GM12872 (cell line): Measurements from ENCODE around the gene ZNF346.
A peak's percentile ranks its signal among the peaks of the same experiment; 100 is the strongest.

Experiments
- TF ChIP-seq, protein P1 (sequence below): IDR thresholded peaks from 3 replicates; pipeline ENCODE4 v1.5.1; 2011; ENCODE audit warnings: low read depth, mild to moderate bottlenecking, low read length, moderate library complexity; ENCODE audit not compliant: insufficient read depth

ZNF346 gene, protein sequence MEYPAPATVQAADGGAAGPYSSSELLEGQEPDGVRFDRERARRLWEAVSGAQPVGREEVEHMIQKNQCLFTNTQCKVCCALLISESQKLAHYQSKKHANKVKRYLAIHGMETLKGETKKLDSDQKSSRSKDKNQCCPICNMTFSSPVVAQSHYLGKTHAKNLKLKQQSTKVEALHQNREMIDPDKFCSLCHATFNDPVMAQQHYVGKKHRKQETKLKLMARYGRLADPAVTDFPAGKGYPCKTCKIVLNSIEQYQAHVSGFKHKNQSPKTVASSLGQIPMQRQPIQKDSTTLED

DNA sequence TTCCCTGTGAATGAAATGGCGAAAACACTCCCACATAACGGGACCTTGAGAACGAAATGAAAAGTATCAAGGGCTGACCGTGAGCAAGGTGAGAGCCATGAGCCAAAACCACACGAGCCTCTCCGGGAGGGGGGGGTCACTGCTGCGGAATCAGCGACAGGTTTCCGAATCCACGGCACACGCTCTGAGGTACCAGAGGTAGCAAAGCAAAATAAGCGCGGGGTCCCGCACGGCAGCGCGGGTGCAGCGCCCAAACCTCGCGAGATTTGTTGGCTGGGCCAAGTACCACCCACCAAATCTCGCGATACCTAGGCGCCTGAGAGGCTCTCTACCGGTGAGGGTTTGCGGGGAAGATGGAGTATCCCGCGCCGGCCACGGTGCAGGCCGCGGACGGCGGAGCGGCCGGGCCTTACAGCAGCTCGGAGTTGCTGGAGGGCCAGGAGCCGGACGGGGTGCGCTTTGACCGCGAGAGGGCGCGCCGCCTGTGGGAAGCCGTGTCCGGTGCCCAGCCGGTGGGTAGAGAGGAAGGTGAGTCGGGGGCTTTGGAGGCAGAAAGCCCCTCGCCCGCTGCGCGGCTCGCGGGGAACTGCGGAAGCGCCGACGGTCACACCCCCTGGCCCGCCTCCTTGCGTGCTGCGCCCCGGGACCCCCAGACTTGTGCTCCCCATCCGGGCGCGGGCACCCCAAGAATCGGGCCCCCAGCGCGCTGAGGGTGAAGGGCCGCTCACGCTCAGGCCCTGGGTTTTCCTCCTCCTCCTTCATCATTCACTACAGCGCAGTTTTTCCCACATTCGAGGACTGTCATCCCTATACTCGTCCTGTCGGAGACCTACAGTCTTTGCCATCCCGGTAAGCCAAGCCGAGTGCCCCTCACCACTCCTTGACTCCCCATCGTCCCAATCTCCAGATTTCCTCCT lies at the start of gene ZNF346:
Gene ZNF346, plus strand, starts transcription at position 311 of the 917 bp plus-strand sequence. Its CDS starts 43 bp downstream, at position 354.
- TF ChIP-seq, protein P1, sequence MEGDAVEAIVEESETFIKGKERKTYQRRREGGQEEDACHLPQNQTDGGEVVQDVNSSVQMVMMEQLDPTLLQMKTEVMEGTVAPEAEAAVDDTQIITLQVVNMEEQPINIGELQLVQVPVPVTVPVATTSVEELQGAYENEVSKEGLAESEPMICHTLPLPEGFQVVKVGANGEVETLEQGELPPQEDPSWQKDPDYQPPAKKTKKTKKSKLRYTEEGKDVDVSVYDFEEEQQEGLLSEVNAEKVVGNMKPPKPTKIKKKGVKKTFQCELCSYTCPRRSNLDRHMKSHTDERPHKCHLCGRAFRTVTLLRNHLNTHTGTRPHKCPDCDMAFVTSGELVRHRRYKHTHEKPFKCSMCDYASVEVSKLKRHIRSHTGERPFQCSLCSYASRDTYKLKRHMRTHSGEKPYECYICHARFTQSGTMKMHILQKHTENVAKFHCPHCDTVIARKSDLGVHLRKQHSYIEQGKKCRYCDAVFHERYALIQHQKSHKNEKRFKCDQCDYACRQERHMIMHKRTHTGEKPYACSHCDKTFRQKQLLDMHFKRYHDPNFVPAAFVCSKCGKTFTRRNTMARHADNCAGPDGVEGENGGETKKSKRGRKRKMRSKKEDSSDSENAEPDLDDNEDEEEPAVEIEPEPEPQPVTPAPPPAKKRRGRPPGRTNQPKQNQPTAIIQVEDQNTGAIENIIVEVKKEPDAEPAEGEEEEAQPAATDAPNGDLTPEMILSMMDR = peak; percentile 51

DNA sequence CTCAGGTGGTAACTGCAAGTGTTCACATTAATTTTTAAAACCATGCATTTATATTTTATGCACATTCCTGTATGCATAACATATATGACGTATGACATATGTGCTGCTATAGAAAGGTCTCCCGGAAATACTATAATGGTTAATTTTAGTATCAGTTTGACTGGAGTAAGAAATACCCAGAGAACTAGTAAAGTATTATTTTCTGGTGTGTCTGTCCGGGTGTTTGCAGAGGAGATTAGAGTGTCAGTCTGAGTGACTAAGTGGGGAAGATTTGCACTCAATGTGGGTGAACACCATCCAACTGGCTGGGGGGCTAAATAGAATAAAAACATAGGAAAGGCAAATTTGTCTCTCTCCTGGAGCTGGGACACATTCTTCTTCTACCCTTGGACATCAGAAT lies 42.8 kb upstream of the ZNF346 start:
- TF ChIP-seq, protein P1 = no peak

GRCh38 chr5:176980818-176981217 lies 41.7 kb upstream of the ZNF346 start:
- TF ChIP-seq, protein P1 = no peak

DNA sequence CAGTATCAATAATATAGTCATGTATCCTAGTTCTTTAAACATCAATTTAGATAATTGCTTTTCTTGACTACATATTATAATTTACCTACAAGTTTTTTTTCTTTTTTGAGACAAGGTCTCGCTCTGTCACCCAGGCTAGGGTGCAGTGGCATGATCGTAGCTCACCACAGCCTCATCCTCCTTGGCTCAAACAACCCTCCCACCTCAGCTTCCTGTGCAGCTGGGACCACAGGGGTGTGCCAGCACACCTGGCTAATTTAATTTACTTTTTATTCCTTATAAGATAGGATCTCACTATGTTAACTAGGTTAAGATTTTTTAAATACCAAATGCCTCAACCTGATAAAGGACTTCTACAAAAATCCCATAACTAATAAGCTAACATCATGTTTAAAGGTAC lies 37.0 kb upstream of the ZNF346 start:
- TF ChIP-seq, protein P1 = no peak

DNA sequence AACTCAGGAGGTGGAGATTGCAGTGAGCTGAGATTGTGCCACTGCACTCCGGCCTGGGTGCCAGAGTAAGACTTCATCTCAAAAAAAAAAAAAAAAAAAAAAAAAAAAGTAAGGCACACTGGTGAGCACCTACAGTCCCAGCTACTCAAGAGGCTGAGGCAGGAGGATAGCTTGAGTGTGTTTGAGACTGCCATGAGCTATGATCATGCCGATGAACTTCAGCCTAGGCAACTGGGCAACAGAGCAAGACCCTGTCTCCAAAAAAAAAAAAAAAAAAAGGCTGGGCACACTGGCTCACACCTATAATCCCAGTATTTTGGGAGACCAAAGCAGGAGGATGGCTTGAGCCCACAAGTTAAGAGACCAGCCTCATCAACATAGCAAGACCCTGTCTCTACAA lies 36.2 kb upstream of the ZNF346 start:
- TF ChIP-seq, protein P1 = no peak

- TF ChIP-seq, protein P1 = no peak
Observed at GRCh38 chr5:176987583-176987982, 34.9 kb upstream of the ZNF346 start.

DNA sequence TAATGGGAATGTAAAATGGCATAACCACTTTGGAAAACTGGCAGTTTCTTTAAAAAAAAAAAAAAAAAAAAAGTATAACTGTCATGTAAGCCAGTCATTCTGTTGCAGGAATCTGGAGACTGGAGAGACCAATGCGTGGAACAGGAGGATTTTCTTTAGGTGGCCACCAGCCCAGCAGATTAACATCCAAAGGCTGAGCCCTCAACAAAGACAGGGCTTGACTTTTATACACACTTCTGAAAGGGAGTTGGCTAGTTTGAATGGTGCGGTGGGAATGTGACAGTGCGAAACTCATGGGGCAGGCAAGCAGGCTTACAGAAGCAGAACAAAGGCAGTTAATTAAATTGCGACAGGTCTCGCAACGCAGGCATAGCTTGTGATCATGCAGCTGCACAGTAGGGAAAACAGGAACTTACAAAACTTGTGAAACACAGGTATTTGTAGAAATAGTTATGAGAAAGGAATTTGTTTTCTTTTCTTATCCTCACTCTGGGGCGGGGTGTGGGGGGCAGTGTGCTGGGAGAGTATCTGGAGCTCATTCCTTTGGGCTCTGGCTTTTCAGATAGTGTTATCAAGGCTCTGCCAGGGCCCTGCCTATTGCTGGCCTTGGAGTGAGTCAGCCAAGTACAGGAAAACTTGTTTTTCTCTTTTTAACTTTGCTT lies 27.9 kb upstream of the ZNF346 start:
- TF ChIP-seq, protein P1 = no peak
